HEK293 (cell line): Measurements from ENCODE around the gene KXD1.

Experiments used
- CTCF ChIP-seq: fragments of 450-650 bp; formaldehyde crosslinking; IDR thresholded peaks from 2 replicates; pipeline ENCODE4 v1.5.1; 2016; ENCODE audit warnings: missing biosample characterization, missing genetic modification characterization
- ZBTB1 ChIP-seq: fragments of 450-650 bp; formaldehyde crosslinking; IDR thresholded peaks from 2 replicates; pipeline ENCODE4 v1.5.1; 2016; ENCODE audit warnings: missing biosample characterization, missing genetic modification characterization
- ZBTB7A ChIP-seq: fragments of 450-650 bp; formaldehyde crosslinking; IDR thresholded peaks from 2 replicates; pipeline ENCODE4 v1.5.1; 2016; ENCODE audit warnings: low read depth, missing biosample characterization, missing genetic modification characterization
- ZNF600 ChIP-seq: fragments of 450-650 bp; formaldehyde crosslinking; IDR thresholded peaks from 2 replicates; pipeline ENCODE4 v1.5.1; 2016; ENCODE audit warnings: missing biosample characterization, missing genetic modification characterization

GRCh38 chr19:18597809-18598660, 40.4 kb downstream of the KXD1 start:
- no peak for TF ChIP-seq ZBTB7A
- no peak for TF ChIP-seq ZBTB1 (tag by site-specific recombination)
- TF ChIP-seq ZNF600 = no peak
- no peak for TF ChIP-seq CTCF
